ENCODE results near the gene UGT2B15.
"Not testable (repeated sequence)": the region's sequence is repeated elsewhere in the genome, so short reads cannot be mapped to it uniquely, and the experiment has no call there.

DNA sequence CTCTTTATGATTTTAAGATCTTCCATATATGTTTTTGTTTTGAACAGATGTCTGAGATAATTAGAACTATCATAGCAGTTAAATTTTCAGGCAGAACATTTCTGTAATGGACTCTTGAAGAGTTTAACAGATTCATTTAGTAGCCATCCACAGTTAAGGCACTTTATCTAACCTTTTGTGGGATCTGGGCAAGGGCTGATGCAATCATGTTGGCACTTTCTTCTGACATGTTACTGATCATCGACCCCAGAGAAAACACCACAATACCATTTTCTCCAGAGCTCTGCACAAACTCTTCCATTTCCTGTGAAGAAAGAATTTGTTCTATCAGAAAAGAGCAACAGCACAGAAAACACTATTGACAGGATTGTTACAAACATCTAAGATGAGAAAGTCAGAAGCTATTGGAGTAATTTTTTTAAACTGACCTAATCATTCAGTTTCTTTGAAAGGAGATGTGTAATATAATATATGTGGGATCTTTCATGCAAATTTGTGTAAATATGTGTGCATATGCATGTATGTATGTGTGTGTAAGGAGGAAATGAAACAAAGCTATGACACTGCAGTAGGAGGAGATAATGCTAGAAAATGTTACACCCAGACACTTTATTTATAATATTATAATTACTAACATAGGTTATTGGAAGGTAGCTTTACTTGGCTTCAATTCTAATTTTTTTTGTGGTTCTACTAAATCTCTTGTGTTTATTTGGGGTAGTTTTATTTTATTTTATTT, 7.4 kb downstream of the UGT2B15 start:
- TF ChIP-seq BHLHE40 (IDR thresholded peaks at IDR 0.05; ENCODE audit: borderline replicate concordance); FOXM1 (IDR thresholded peaks at IDR 0.05; ENCODE audit: borderline replicate concordance); SUZ12 (IDR thresholded peaks at IDR 0.05); LEF1 (IDR thresholded peaks at IDR 0.05; ENCODE audit: borderline replicate concordance); NFRKB (IDR thresholded peaks at IDR 0.05): not testable (repeated sequence)
